ENCODE results near the gene SLC12A7.

The SLC12A7 gene

GRCh38 chr5:1156033-1156753 is 44.3 kb upstream of the SLC12A7 start:
- no peak for TF ChIP-seq CTCF (conservative IDR thresholded peaks at IDR 0.05)
- peak overlapping the region; percentile 90; the same call in 1 of the 2 replicates for H3K27ac ChIP-seq

- TF ChIP-seq CTCF (conservative IDR thresholded peaks at IDR 0.05): no peak
- H3K27ac ChIP-seq: peak overlapping the region; percentile 90; the same call in 1 of the 2 replicates
These were observed 43.5 kb upstream of the SLC12A7 start for GRCh38 chr5:1155191-1156032.

- no peak for TF ChIP-seq CTCF (conservative IDR thresholded peaks at IDR 0.05)
- peak overlapping the region; percentile 90 for H3K27ac ChIP-seq
These were observed 41.6 kb upstream of the SLC12A7 start for GRCh38 chr5:1153428-1153827.

- peak overlapping the region; percentile 90 for H3K27ac ChIP-seq
- TF ChIP-seq CTCF (conservative IDR thresholded peaks at IDR 0.05): no peak
These were observed 41.0 kb upstream of the SLC12A7 start for GRCh38 chr5:1152771-1153282.

GRCh38 chr5:1152156-1152555 is 40.3 kb upstream of the SLC12A7 start:
- H3K27ac ChIP-seq: peak overlapping the region; percentile 90
- no peak for TF ChIP-seq CTCF (conservative IDR thresholded peaks at IDR 0.05)

- no peak for TF ChIP-seq CTCF (conservative IDR thresholded peaks at IDR 0.05)
These were observed 39.5 kb upstream of the SLC12A7 start for GRCh38 chr5:1151316-1151715.

GRCh38 chr5:1150866-1151265 is 39.0 kb upstream of the SLC12A7 start:
- TF ChIP-seq CTCF (conservative IDR thresholded peaks at IDR 0.05): no peak
- peak overlapping the region; percentile 90; the same call in 1 of the 2 replicates for H3K27ac ChIP-seq

More at GRCh38 chr5:1151316-1151715, 39.5 kb upstream of the SLC12A7 start:
- H3K27ac ChIP-seq: peak overlapping the region; percentile 90; the same call in 1 of the 2 replicates

Measured in VCaP (cell line).